Measurements from ENCODE around the gene HNRNPA1L2.
"Not testable (repeated sequence)": the region's sequence is repeated elsewhere in the genome, so short reads cannot be mapped to it uniquely, and the experiment has no call there.

Gene HNRNPA1L2

DNA sequence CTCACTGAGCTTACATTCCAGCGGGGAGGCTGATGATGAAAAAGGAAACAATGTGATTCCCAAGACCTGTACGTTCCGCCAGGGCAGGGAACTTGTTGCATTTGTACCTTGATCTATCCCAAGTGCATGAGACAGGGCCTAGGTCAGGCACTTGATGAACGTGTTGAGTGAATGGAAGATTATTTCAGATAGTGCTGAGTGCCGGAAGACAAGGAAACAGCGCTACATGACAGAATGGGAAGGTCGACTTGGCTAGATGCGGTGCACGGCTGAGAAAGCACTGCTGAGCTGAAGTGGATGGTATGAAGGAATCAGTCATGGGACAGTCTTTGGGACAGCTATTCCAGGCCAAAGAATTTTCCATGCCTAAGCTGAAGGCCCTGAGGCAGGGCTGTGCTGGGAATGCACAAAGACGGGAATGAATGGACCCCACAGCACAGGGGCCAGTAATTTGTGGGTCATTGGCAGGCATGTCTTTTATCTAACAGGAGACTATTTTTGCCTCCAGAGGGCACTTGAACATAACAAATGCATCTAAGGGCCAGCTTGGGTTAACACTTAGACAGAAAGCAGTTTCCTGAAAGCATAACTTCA is 33.1 kb upstream of the HNRNPA1L2 start:
- H3K4me1 ChIP-seq (ENCODE audit: control insufficient read depth, insufficient read depth, low read length); H3K36me3 ChIP-seq (ENCODE audit: control insufficient read depth, insufficient read depth, low read length); H3K4me3 ChIP-seq (ENCODE audit: low read length); H3K27me3 ChIP-seq (ENCODE audit: control insufficient read depth, insufficient read depth, low read length); H3K9ac ChIP-seq (ENCODE audit: low read length); H3K9me3 ChIP-seq (ENCODE audit: control insufficient read depth, low read length): not testable (repeated sequence)

DNA sequence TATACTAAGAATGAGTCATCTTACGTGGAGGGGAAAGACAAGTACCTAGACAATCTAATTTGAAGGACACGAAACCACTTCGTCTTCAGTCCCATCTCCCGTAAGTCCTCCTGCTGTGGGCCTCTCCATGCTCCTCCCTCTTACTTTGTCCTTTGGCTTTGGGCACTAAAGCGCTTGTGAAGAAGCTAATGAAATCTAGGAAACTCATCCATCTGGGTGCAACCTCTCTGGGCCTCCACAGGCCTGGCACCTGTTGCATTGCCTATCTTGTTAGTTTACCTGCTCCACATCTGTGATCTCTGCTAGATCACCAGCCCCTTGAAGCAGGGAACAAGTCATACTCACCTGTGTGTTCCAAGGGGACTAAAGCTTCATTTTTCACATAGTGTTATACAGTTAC is 32.1 kb upstream of the HNRNPA1L2 start:
- H3K27me3 ChIP-seq (ENCODE audit: control insufficient read depth, insufficient read depth, low read length); H3K9ac ChIP-seq (ENCODE audit: low read length); H3K4me1 ChIP-seq (ENCODE audit: control insufficient read depth, insufficient read depth, low read length); H3K36me3 ChIP-seq (ENCODE audit: control insufficient read depth, insufficient read depth, low read length); H3K4me3 ChIP-seq (ENCODE audit: low read length); H3K9me3 ChIP-seq (ENCODE audit: control insufficient read depth, low read length): not testable (repeated sequence)

DNA sequence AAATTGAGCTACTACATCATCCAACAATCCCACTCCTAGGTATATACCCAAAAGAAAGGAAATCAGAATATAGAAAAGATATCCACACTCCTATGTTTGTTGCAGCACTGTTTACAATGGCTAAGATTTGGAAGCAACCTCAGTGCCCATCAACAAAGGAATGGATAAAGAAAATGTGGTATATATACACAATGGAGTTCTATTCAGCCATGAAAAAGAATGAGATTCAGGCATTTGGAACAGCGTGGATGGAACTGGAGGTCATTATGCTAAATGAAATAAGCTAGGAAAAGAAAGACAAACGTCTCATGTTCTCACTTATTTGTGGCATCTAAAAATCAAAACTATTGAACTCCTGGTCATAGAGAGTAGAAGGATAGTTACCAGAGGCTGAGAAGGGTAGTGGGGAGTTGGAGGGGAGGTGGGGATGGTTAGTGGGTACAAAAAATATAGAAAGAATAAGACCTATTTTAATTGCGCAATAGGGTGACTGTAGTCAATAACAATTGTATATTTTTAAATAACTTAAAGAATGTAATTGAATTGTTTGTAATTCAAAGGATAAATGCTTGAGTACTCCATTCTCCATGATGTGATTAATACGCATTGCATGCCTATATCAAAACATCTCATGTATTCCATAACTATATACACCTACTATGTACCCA is 27.0 kb upstream of the HNRNPA1L2 start:
- Histone ChIP-seq H3K27me3 (ENCODE audit: control insufficient read depth, insufficient read depth, low read length) (no peaks in the 10 kb centered on the region), H3K4me3 (ENCODE audit: low read length) (no peak overlapping the region), H3K4me1 (ENCODE audit: control insufficient read depth, insufficient read depth, low read length) (no peaks in the 10 kb centered on the region), H3K9ac (ENCODE audit: low read length) (no peak overlapping the region), H3K9me3 (ENCODE audit: control insufficient read depth, low read length) (no peaks in the 10 kb centered on the region), H3K36me3 (ENCODE audit: control insufficient read depth, insufficient read depth, low read length) (no peaks in the 10 kb centered on the region)

DNA sequence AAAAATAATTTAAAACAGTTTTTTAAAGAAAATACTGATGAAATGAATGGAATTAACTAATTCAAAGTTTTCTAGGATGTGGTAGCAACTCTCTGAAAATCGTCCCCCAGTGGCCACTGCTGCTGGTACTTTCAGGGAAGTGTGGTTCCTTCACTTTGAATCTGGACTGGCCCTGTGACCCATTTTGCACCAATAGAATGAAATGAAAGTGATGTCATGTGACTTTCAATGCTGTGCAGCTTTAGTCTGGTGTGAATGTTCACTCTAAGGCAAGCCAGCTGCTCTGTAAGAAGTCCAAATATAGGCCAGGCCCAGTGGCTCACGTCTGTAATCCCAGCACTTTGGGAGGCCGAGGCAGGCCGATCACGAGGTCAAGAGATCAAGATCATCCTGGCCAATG is 26.4 kb upstream of the HNRNPA1L2 start:
- no peaks in the 10 kb centered on the region for H3K4me1 ChIP-seq (ENCODE audit: control insufficient read depth, insufficient read depth, low read length)
- H3K36me3 ChIP-seq (ENCODE audit: control insufficient read depth, insufficient read depth, low read length): no peaks in the 10 kb centered on the region
- no peaks in the 10 kb centered on the region for H3K27me3 ChIP-seq (ENCODE audit: control insufficient read depth, insufficient read depth, low read length)
- H3K9ac ChIP-seq (ENCODE audit: low read length): no peak overlapping the region
- H3K9me3 ChIP-seq (ENCODE audit: control insufficient read depth, low read length): no peaks in the 10 kb centered on the region
- H3K4me3 ChIP-seq (ENCODE audit: low read length): no peak overlapping the region

DNA sequence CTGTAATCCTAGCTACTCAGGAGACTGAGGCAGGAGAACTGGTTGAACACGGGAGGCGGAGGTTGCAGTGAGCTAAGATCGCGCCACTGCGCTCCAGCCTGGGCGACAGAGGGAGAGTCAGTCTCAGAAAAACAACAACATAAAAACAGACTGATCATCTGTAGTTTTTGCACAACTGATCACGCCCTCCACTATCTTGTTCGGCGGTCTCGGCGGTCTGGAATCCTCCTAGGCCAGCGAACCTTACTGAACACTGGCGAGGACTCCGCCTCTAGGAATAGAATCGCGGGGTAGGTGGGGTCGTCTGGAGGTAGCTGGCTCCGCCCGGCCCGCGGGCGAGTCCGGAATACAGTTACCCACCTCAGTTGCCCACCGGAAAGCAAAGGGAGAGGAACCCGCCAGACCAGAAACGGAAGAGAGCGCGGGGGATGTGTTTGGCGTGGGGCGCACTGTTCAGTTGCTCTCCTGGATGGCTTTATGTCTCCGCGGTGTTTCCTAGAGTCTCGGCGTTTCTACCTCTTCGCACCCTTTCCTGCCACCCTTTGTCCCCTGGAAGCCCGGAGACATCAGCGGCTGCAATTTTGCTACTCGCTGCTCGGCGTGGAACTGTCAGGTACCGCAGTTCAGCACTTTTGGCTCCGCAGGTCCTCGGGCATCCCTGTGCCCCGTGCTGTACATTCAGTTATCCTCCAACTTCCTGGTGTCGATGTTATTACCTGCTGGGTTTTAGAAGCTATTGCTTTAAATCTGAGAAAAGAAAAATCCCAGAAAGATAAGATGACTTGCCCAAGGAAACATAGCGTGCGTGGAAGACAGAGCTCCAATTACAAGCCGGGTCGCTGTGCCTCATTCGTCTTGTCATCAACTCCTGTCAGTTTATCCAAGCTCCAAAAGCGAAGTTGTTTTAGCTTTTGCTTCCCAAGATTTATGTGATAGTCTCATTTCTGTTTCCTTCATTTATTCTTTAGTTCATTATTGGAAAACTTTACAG is 24.9 kb upstream of the HNRNPA1L2 start:
- H3K36me3 ChIP-seq (ENCODE audit: control insufficient read depth, insufficient read depth, low read length): no peaks in the 10 kb centered on the region
- peak overlapping the region; percentile 66 for H3K4me3 ChIP-seq (ENCODE audit: low read length)
- H3K9ac ChIP-seq (ENCODE audit: low read length): peak overlapping the region; percentile 64
- H3K27me3 ChIP-seq (ENCODE audit: control insufficient read depth, insufficient read depth, low read length): no peaks in the 10 kb centered on the region
- no peaks in the 10 kb centered on the region for H3K4me1 ChIP-seq (ENCODE audit: control insufficient read depth, insufficient read depth, low read length)
- H3K9me3 ChIP-seq (ENCODE audit: control insufficient read depth, low read length): no peaks in the 10 kb centered on the region

DNA sequence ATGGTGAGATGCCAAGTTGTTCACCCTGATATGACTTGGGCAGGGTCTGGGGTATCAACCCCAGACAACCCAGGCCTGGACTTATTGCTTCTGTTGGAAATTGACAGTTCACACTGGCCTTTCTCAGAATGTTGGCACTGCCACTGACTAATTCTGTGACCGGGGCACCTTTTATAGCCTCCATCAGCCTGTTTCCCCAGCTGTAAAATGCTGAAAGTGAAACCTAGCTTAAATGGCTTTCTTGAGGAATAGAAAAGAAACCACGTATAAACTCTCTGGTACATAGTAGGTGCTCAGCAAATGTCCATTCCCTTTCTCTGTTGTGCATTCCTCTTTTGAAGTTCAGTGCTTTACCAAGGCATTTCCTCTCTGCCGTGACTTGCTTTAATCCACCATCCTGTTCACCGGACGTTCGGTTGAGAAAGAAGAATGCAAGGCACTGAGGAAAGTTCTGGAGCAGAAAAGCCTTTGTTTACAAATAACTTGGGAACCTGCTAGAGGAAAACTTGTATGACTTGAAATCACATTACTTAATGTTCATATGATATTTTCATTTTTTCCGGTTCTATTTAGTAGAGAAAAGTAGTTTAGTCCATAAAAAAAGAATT is 11.0 kb upstream of the HNRNPA1L2 start:
- H3K36me3 ChIP-seq (ENCODE audit: control insufficient read depth, insufficient read depth, low read length); H3K4me3 ChIP-seq (ENCODE audit: low read length); H3K9ac ChIP-seq (ENCODE audit: low read length); H3K27me3 ChIP-seq (ENCODE audit: control insufficient read depth, insufficient read depth, low read length); H3K4me1 ChIP-seq (ENCODE audit: control insufficient read depth, insufficient read depth, low read length); H3K9me3 ChIP-seq (ENCODE audit: control insufficient read depth, low read length): not testable (repeated sequence)

DNA sequence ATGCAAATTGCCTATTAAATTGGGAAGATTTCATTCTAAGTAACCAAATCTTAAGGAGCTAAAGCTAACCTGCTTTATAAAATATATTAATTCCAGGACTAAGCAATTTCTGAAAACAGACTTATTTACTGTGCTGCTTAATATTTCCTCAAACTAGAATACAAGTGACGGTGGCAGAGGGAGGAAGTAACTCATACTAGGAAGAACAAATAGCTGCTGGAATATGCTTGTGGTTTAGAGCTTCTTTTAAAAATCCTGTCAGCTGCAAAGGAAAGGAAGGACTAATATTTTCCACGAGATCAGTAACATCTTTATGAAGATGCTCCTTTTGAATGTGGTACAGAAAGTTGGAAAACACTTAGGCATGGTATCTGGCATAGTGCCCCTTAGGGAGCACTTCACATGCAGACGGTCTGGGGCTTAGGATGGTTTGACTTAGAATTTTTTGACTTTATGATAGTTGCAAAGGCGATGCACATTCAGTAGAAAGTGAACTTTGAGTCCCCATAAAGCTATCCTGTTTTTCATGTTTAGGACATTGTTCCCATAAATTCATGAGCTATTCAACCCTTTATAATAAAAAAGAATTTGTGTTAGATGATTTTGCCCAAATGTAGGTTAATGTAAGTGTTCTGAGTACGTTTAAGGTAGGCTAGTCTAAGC is 3.4 kb upstream of the HNRNPA1L2 start:
- Histone ChIP-seq H3K9ac (ENCODE audit: low read length) (no peak overlapping the region), H3K36me3 (ENCODE audit: control insufficient read depth, insufficient read depth, low read length) (no peaks in the 10 kb centered on the region), H3K9me3 (ENCODE audit: control insufficient read depth, low read length) (no peaks in the 10 kb centered on the region), H3K27me3 (ENCODE audit: control insufficient read depth, insufficient read depth, low read length) (no peaks in the 10 kb centered on the region), H3K4me3 (ENCODE audit: low read length) (no peak overlapping the region), H3K4me1 (ENCODE audit: control insufficient read depth, insufficient read depth, low read length) (no peaks in the 10 kb centered on the region)

DNA sequence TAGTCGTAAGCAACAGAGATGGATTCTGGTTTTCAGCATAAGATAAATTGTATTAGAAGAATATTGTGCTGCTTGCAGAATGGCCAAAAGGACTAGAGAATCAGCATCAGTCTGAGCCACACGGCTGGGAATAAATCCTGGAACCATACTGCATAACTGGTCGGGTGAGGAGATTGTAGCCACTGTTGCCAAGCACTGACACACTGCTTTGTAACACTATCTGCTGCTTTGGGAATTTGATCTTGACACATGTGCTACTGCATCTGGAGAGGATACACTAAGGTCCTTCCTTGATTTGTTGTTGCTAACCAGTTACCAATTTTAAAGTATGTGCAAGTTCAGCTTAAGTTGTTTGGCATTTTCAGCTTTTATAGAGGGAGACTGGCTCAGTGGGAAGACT is 1.9 kb downstream of the HNRNPA1L2 start:
- Histone ChIP-seq H3K27me3 (ENCODE audit: control insufficient read depth, insufficient read depth, low read length) (no peaks in the 10 kb centered on the region), H3K4me3 (ENCODE audit: low read length) (no peak overlapping the region), H3K9me3 (ENCODE audit: control insufficient read depth, low read length) (no peaks in the 10 kb centered on the region), H3K36me3 (ENCODE audit: control insufficient read depth, insufficient read depth, low read length) (no peaks in the 10 kb centered on the region), H3K4me1 (ENCODE audit: control insufficient read depth, insufficient read depth, low read length) (no peaks in the 10 kb centered on the region), H3K9ac (ENCODE audit: low read length) (no peak overlapping the region)

DNA sequence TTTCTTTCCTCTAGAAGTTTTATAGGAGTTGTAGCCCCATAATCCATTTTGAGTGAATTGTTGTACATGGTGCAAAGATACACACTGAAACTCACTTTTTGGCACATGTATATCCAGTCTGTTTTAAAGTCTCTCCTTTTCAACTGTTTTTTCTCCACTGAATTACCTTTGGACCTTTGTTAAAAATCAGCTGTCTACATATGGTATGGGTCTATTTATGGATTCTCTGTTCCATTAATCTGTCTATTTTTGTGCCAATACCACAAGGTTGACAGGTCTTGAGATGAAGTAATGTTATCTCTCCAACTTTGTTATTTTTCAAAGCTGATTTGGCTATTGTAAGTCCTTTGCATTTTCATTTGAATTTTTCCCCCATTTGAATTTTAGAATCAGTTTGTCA is 4.7 kb downstream of the HNRNPA1L2 start:
- Histone ChIP-seq H3K9me3 (ENCODE audit: control insufficient read depth, low read length) (no peaks in the 10 kb centered on the region), H3K4me3 (ENCODE audit: low read length) (no peak overlapping the region), H3K27me3 (ENCODE audit: control insufficient read depth, insufficient read depth, low read length) (no peaks in the 10 kb centered on the region), H3K9ac (ENCODE audit: low read length) (no peak overlapping the region), H3K36me3 (ENCODE audit: control insufficient read depth, insufficient read depth, low read length) (no peaks in the 10 kb centered on the region), H3K4me1 (ENCODE audit: control insufficient read depth, insufficient read depth, low read length) (peaks cover 7% of the 10 kb centered on the region)

DNA sequence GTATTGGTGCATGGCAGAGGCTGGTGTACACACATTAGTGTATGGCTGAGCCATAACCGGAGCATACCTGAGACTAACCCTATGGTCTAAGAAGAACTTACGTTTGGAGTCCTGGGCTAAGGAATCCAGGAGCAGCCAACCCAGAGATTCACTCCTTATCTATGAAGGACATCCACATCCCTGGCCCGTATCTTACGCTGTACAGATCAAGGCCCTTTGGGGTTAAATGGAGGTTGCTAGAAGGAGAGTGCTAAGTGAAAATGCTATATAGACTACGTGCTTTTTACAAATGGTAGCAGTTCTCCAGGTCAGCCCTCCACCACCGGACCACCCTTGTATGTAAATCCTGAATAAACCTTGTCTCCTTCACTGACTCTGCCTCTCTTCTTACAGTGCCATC is 8.5 kb downstream of the HNRNPA1L2 start:
- H3K4me3 ChIP-seq (ENCODE audit: low read length): no peak overlapping the region
- H3K4me1 ChIP-seq (ENCODE audit: control insufficient read depth, insufficient read depth, low read length): peaks cover 11% of the 10 kb centered on the region
- H3K27me3 ChIP-seq (ENCODE audit: control insufficient read depth, insufficient read depth, low read length): no peaks in the 10 kb centered on the region
- no peaks in the 10 kb centered on the region for H3K36me3 ChIP-seq (ENCODE audit: control insufficient read depth, insufficient read depth, low read length)
- no peak overlapping the region for H3K9ac ChIP-seq (ENCODE audit: low read length)
- no peaks in the 10 kb centered on the region for H3K9me3 ChIP-seq (ENCODE audit: control insufficient read depth, low read length)

DNA sequence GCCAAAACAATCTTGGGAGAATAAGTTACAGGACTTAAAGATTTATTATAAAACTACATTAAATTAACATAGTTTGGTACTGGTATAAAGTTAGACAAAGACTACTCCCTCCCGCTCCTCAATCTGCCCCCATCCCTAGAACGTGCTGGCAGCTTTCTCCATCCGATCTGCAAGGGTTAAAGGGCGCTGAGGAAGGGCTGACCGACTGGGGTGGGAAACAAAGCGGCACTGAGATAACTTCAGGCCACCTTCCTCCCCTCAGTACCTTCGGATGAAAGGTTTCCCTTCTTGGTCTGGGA is 9.6 kb downstream of the HNRNPA1L2 start:
- H3K9ac ChIP-seq (ENCODE audit: low read length): peak overlapping the region; percentile 85
- no peaks in the 10 kb centered on the region for H3K27me3 ChIP-seq (ENCODE audit: control insufficient read depth, insufficient read depth, low read length)
- no peaks in the 10 kb centered on the region for H3K36me3 ChIP-seq (ENCODE audit: control insufficient read depth, insufficient read depth, low read length)
- no peaks in the 10 kb centered on the region for H3K9me3 ChIP-seq (ENCODE audit: control insufficient read depth, low read length)
- peaks cover 11% of the 10 kb centered on the region for H3K4me1 ChIP-seq (ENCODE audit: control insufficient read depth, insufficient read depth, low read length)
- peak overlapping the region; percentile 78 for H3K4me3 ChIP-seq (ENCODE audit: low read length)
